GM23338 (cell line): ENCODE results near the gene HLA-DOB. TPM values are rescaled to one million over a fixed set of nuclear protein-coding genes. Genes with fewer than 3 reads are reported as not detected.

ENCODE experiments used
- ATAC-seq: fragments of 200-7000 bp; cut with Tn5 transposase; 3 replicates; pipeline ENCODE4 v1.9.1; 2020
- DNase-seq: peaks from one replicate; pipeline ENCODE4 v3.0.0-alpha.2; 2015; ENCODE audit warnings: low spot score
- H2AFZ ChIP-seq: fragments of 200-600 bp; sonication (generic); 2 replicates; pipeline ENCODE4 v1.8.0; 2016; ENCODE audit warnings: antibody characterized with exemption, mild to moderate bottlenecking, moderate library complexity
- H3F3A ChIP-seq: fragments of 200-600 bp; sonication (generic); replicated peaks from 2 replicates; pipeline ENCODE4 v1.8.0; 2017; ENCODE audit warnings: antibody characterized with exemption, mixed run types, low read depth
- H3K27ac ChIP-seq: fragments of 200-600 bp; sonication (generic); 2 replicates; pipeline ENCODE4 v1.6.1; 2016; ENCODE audit warnings: low read depth
- H3K27me3 ChIP-seq: fragments of 200-600 bp; sonication (generic); 2 replicates; pipeline ENCODE4 v1.8.0; 2016; ENCODE audit warnings: mild to moderate bottlenecking, mixed run types, moderate library complexity; ENCODE audit not compliant: insufficient read depth
- H3K36me3 ChIP-seq: fragments of 200-600 bp; sonication (generic); 2 replicates; pipeline ENCODE4 v1.8.0; 2016; ENCODE audit warnings: mild to moderate bottlenecking; ENCODE audit not compliant: insufficient read depth
- H3K4me1 ChIP-seq: fragments of 200-600 bp; sonication (generic); 2 replicates; pipeline ENCODE4 v1.8.0; 2016; ENCODE audit warnings: mild to moderate bottlenecking, moderate library complexity; ENCODE audit not compliant: insufficient read depth
- H3K4me2 ChIP-seq: fragments of 200-600 bp; sonication (generic); 2 replicates; pipeline ENCODE4 v1.7.1; 2017; ENCODE audit warnings: mixed run types
- H3K4me3 ChIP-seq: fragments of 200-600 bp; sonication (generic); 2 replicates; pipeline ENCODE4 v1.6.1; 2016; ENCODE audit warnings: mixed run types
- H3K79me2 ChIP-seq: fragments of 200-600 bp; sonication (generic); replicated peaks from 2 replicates; pipeline ENCODE4 v1.8.0; 2017; ENCODE audit warnings: mild to moderate bottlenecking; ENCODE audit not compliant: insufficient read depth
- H3K9me2 ChIP-seq: fragments of 200-600 bp; sonication (generic); 2 replicates; pipeline ENCODE4 v1.8.0; 2017; ENCODE audit not compliant: insufficient read depth
- H4K20me1 ChIP-seq: fragments of 200-600 bp; sonication (generic); replicated peaks from 2 replicates; pipeline ENCODE4 v1.8.0; 2017; ENCODE audit warnings: mild to moderate bottlenecking; ENCODE audit not compliant: insufficient read depth
- H3K27ac Mint-ChIP-seq: 2 replicates; pipeline ENCODE4 v1.8.0; 2020; ENCODE audit warnings: inconsistent platforms, mild to moderate bottlenecking, moderate library complexity, mixed read lengths
- H3K27me3 Mint-ChIP-seq: 3 replicates; pipeline ENCODE4 v1.8.0; 2022; ENCODE audit warnings: low read depth, mild to moderate bottlenecking, moderate library complexity, mixed read lengths, inconsistent platforms; ENCODE audit not compliant: insufficient read depth, poor library complexity
- H3K36me3 Mint-ChIP-seq: 3 replicates; pipeline ENCODE4 v1.8.0; 2021; ENCODE audit warnings: low read depth, mild to moderate bottlenecking, inconsistent platforms, moderate library complexity, mixed read lengths
- H3K4me1 Mint-ChIP-seq: 3 replicates; pipeline ENCODE4 v1.8.0; 2020; ENCODE audit warnings: mild to moderate bottlenecking, inconsistent platforms, mixed read lengths
- H3K4me3 Mint-ChIP-seq: 3 replicates; pipeline ENCODE4 v1.8.0; 2021; ENCODE audit warnings: moderate library complexity, mild to moderate bottlenecking, inconsistent platforms, mixed read lengths
- H3K9me3 Mint-ChIP-seq: 3 replicates; pipeline ENCODE4 v1.8.0; 2020; ENCODE audit warnings: moderate library complexity, mild to moderate bottlenecking, inconsistent platforms, mixed read lengths
- CREB1 ChIP-seq: fragments of 250-450 bp; sonication (Bioruptor Pico); IDR thresholded peaks from 2 replicates; pipeline ENCODE4 v1.5.0; 2020; ENCODE audit warnings: low read depth, mild to moderate bottlenecking, moderate library complexity
- ETS1 ChIP-seq: IDR thresholded peaks from 2 replicates; pipeline ENCODE4 v1.6.1; 2016; ENCODE audit warnings: antibody characterized with exemption
- EZH2 ChIP-seq: fragments of 200-600 bp; sonication (generic); IDR thresholded peaks from one replicate; pipeline ENCODE4 v1.8.0; 2017; ENCODE audit warnings: antibody characterized with exemption, mild to moderate bottlenecking, low read depth; ENCODE audit not compliant: unreplicated experiment
- NANOG ChIP-seq: IDR thresholded peaks from 2 replicates; pipeline ENCODE4 v1.6.1; 2016; ENCODE audit warnings: antibody characterized with exemption, borderline replicate concordance
- POLR2AphosphoS5 ChIP-seq: IDR thresholded peaks from 2 replicates; pipeline ENCODE4 v1.6.1; 2016; ENCODE audit warnings: antibody characterized with exemption, low read depth
- STAT1 ChIP-seq: IDR thresholded peaks from one replicate; pipeline ENCODE4 v1.6.1; 2016; ENCODE audit warnings: antibody characterized with exemption; ENCODE audit not compliant: unreplicated experiment
- ZNF462 ChIP-seq: fragments of 250-450 bp; sonication (Bioruptor Pico); IDR thresholded peaks from 2 replicates; pipeline ENCODE4 v1.5.0; 2020; ENCODE audit warnings: mild to moderate bottlenecking, moderate library complexity
- polyA plus RNA-seq: library from polyadenylated mRNA; unstranded; fragments of >200 nt; fragmentation: Nextera tagmentation; extraction: Ambion mirVana; gene quantifications from 2 replicates; pipeline ENCODE4 v1.2.1, GENCODE V29; 2016
- total RNA-seq: library from RNA; depleted of rRNA; stranded (reverse); fragments of >200 nt; shearing (Covaris generic); gene quantifications from 2 replicates; pipeline ENCODE4 v1.2.3, GENCODE V29; 2014
- TF ChIP-seq, protein P1 (sequence below), 2 experiments: fragments of 200-600 bp in 1 of 2; sonication (generic) in 1 of 2; conservative IDR thresholded peaks; 2 replicates each; pipeline versions ENCODE4 v1.5.1 to v1.6.1; 2016 to 2017; ENCODE audit warnings: antibody characterized with exemption in 2 of 2, low read depth in 2 of 2, mild to moderate bottlenecking in 2 of 2, moderate library complexity in 1 of 2

Gene HLA-DOB
- total and polyA plus RNA-seq, 2 experiments from 2014 or later: not detected

DNA sequence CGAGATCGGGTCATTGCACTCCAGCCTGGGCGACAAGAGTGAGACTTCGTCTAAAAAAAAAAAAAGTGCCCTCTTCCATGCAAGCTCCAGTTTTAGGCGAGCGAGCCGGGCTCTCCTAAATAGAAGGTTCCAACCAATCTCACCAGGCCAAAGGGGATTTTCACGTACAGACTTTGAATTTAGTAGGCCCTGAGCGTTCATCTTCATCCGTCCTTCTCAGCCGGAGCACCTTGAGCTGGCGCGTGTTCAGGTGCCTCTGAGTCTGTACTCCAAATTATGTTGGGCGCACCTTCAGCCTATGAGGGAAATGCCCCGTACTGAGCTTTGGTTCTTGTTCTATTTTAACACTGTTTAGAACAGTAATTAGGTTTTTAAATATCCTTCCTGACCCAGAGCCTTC, 22.6 kb upstream of the HLA-DOB start:
- Mint-ChIP-seq H3K9me3 (no peaks in the 10 kb centered on the region), H3K27ac (no peak overlapping the region), H3K36me3 (peaks cover 18% of the 10 kb centered on the region; the same call in 2 of the 3 replicates), H3K27me3 (peaks cover 16% of the 10 kb centered on the region), H3K4me1 (peaks cover 16% of the 10 kb centered on the region), H3K4me3 (no peak overlapping the region; the same call in 2 of the 3 replicates)
- Histone ChIP-seq H2AFZ (no peak overlapping the region), H3K4me2 (no peak overlapping the region), H3K4me1 (peaks cover 17% of the 10 kb centered on the region; the same call in 1 of the 2 replicates), H3K4me3 (no peak overlapping the region), H4K20me1 (no peaks in the 10 kb centered on the region), H3K36me3 (peaks cover 6% of the 10 kb centered on the region; the same call in 1 of the 2 replicates), H3K9me2 (no peaks in the 10 kb centered on the region), H3K79me2 (no peaks in the 10 kb centered on the region), H3K27ac (no peak overlapping the region), H3F3A (no peaks in the 10 kb centered on the region), H3K27me3 (peaks cover 15% of the 10 kb centered on the region)
- ATAC-seq (no peak), DNase-seq (no peak)
- no peak for TF ChIP-seq ZNF462 (CRISPR knock-in tag)
- no peak for TF ChIP-seq EZH2
- TF ChIP-seq NANOG: no peak
- no peak for TF ChIP-seq POLR2AphosphoS5

DNA sequence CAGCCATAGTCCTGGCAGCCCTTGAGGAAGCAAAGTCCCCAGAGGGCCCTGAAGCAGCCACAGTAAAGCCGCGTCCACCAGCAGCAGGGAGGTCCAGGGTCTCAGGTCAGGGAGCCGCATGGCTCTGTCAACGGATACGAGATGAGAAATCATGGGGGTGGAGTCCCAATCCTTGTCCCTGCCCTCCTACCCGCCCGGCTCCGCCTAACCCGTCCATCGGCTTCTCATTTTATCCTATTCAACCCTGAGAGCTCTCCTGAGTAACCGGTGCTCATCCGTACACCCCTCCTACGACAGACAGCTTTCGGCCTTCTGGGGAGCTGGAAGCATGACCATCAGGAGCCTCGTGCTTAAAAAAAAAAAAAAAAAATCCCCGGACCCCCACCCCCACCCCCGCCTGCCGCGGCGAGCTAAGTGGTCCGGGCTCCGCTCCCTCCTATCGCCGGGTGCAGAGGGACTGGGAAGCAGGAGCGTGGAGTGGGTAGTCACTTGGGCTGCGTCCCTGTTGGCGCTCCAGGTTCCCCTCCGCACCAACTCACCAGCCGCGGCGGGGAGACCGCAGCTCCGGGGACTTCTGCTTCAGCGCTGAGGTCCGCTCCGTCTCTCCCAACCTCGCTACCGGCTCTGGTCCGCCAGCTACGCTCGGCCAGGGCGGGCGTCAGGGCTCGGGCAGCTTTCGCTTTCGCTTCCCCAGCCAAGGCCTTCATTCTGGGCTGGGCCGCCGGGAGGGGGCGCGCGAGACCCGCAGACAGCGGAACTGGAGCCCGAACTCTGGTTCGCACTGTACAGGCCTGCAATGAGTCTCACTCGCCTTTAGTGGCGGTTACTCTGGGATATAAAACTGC, 21.5 kb upstream of the HLA-DOB start, which contains the start of gene TAP2:
Gene TAP2 (minus strand): TSS at position 626 of the 845 bp plus-strand sequence. CDS start 506 bp downstream, at position 120.
- peaks cover 23% of the 10 kb centered on the region for H3K36me3 Mint-ChIP-seq
- Histone ChIP-seq H4K20me1 (no peaks in the 10 kb centered on the region), H3K27me3 (peaks cover 10% of the 10 kb centered on the region), H3K27ac (no peak within 1 kb of the TSS), H3K79me2 (no peaks in the 10 kb centered on the region), H2AFZ (peak within 1 kb of the TSS; percentile 94), H3K4me1 (peaks cover 16% of the 10 kb centered on the region; the same call in 1 of the 2 replicates), H3F3A (no peaks in the 10 kb centered on the region), H3K4me2 (peak within 1 kb of the TSS; percentile 92), H3K9me2 (no peaks in the 10 kb centered on the region), H3K4me3 (peak within 1 kb of the TSS; percentile 71), H3K36me3 (peaks cover 6% of the 10 kb centered on the region; the same call in 1 of the 2 replicates)
- H3K27me3 Mint-ChIP-seq: peaks cover 8% of the 10 kb centered on the region
- H3K4me1 Mint-ChIP-seq: peaks cover 16% of the 10 kb centered on the region
- peak; percentile 91 for ATAC-seq
- DNase-seq: peak; percentile 95
- peak within 1 kb of the TSS; percentile 80 for H3K4me3 Mint-ChIP-seq
- no peaks in the 10 kb centered on the region for H3K9me3 Mint-ChIP-seq
- H3K27ac Mint-ChIP-seq: no peak within 1 kb of the TSS
- TF ChIP-seq STAT1: no peak
- TF ChIP-seq, protein P1, sequence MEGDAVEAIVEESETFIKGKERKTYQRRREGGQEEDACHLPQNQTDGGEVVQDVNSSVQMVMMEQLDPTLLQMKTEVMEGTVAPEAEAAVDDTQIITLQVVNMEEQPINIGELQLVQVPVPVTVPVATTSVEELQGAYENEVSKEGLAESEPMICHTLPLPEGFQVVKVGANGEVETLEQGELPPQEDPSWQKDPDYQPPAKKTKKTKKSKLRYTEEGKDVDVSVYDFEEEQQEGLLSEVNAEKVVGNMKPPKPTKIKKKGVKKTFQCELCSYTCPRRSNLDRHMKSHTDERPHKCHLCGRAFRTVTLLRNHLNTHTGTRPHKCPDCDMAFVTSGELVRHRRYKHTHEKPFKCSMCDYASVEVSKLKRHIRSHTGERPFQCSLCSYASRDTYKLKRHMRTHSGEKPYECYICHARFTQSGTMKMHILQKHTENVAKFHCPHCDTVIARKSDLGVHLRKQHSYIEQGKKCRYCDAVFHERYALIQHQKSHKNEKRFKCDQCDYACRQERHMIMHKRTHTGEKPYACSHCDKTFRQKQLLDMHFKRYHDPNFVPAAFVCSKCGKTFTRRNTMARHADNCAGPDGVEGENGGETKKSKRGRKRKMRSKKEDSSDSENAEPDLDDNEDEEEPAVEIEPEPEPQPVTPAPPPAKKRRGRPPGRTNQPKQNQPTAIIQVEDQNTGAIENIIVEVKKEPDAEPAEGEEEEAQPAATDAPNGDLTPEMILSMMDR (conservative IDR thresholded peaks at IDR 0.05; ENCODE audit: low read depth in 2 of 2): peak; percentile 76 to 93
- peak; percentile 63 for TF ChIP-seq POLR2AphosphoS5
- TF ChIP-seq ETS1: 0 out of 2 replicates have a peak, but pooled peaks have one; percentile 38
- TF ChIP-seq CREB1 (CRISPR knock-in tag): 0 out of 2 replicates have a peak, but pooled peaks have one; percentile 40
